ENCODE measurements around the gene LTV1.
"Not testable (repeated sequence)": the region's sequence is repeated elsewhere in the genome, so short reads cannot be mapped to it uniquely, and the experiment has no call there.

GRCh38 chr6:143855057-143855456 lies 11.9 kb downstream of the LTV1 start:
- not testable (repeated sequence) for TF ChIP-seq CTCF, POLR2A, POLR2AphosphoS5 (IDR thresholded peaks at IDR 0.05)

Measured in upper lobe of left lung (tissue), 4 donors.